GM23338 (cell line): ENCODE measurements around the gene CES4A. TPM values are rescaled to one million over a fixed set of nuclear protein-coding genes. Genes with fewer than 3 reads are reported as not detected.
"Not testable (repeated sequence)": the region's sequence is repeated elsewhere in the genome, so short reads cannot be mapped to it uniquely, and the experiment has no call there.

ENCODE experiments used
- ATAC-seq: fragments of 200-7000 bp; cut with Tn5 transposase; 3 replicates; pipeline ENCODE4 v1.9.1; 2020
- DNase-seq: peaks from one replicate; pipeline ENCODE4 v3.0.0-alpha.2; 2015; ENCODE audit warnings: low spot score
- H2AFZ ChIP-seq: fragments of 200-600 bp; sonication (generic); 2 replicates; pipeline ENCODE4 v1.8.0; 2016; ENCODE audit warnings: antibody characterized with exemption, mild to moderate bottlenecking, moderate library complexity
- H3F3A ChIP-seq: fragments of 200-600 bp; sonication (generic); replicated peaks from 2 replicates; pipeline ENCODE4 v1.8.0; 2017; ENCODE audit warnings: antibody characterized with exemption, mixed run types, low read depth
- H3K27ac ChIP-seq: fragments of 200-600 bp; sonication (generic); 2 replicates; pipeline ENCODE4 v1.6.1; 2016; ENCODE audit warnings: low read depth
- H3K27me3 ChIP-seq: fragments of 200-600 bp; sonication (generic); 2 replicates; pipeline ENCODE4 v1.8.0; 2016; ENCODE audit warnings: mild to moderate bottlenecking, mixed run types, moderate library complexity; ENCODE audit not compliant: insufficient read depth
- H3K36me3 ChIP-seq: fragments of 200-600 bp; sonication (generic); 2 replicates; pipeline ENCODE4 v1.8.0; 2016; ENCODE audit warnings: mild to moderate bottlenecking; ENCODE audit not compliant: insufficient read depth
- H3K4me1 ChIP-seq: fragments of 200-600 bp; sonication (generic); 2 replicates; pipeline ENCODE4 v1.8.0; 2016; ENCODE audit warnings: mild to moderate bottlenecking, moderate library complexity; ENCODE audit not compliant: insufficient read depth
- H3K4me2 ChIP-seq: fragments of 200-600 bp; sonication (generic); 2 replicates; pipeline ENCODE4 v1.7.1; 2017; ENCODE audit warnings: mixed run types
- H3K4me3 ChIP-seq: fragments of 200-600 bp; sonication (generic); 2 replicates; pipeline ENCODE4 v1.6.1; 2016; ENCODE audit warnings: mixed run types
- H3K79me2 ChIP-seq: fragments of 200-600 bp; sonication (generic); replicated peaks from 2 replicates; pipeline ENCODE4 v1.8.0; 2017; ENCODE audit warnings: mild to moderate bottlenecking; ENCODE audit not compliant: insufficient read depth
- H3K9me2 ChIP-seq: fragments of 200-600 bp; sonication (generic); 2 replicates; pipeline ENCODE4 v1.8.0; 2017; ENCODE audit not compliant: insufficient read depth
- H4K20me1 ChIP-seq: fragments of 200-600 bp; sonication (generic); replicated peaks from 2 replicates; pipeline ENCODE4 v1.8.0; 2017; ENCODE audit warnings: mild to moderate bottlenecking; ENCODE audit not compliant: insufficient read depth
- H3K27ac Mint-ChIP-seq: 2 replicates; pipeline ENCODE4 v1.8.0; 2020; ENCODE audit warnings: inconsistent platforms, mild to moderate bottlenecking, moderate library complexity, mixed read lengths
- H3K27me3 Mint-ChIP-seq: 3 replicates; pipeline ENCODE4 v1.8.0; 2022; ENCODE audit warnings: low read depth, mild to moderate bottlenecking, moderate library complexity, mixed read lengths, inconsistent platforms; ENCODE audit not compliant: insufficient read depth, poor library complexity
- H3K36me3 Mint-ChIP-seq: 3 replicates; pipeline ENCODE4 v1.8.0; 2021; ENCODE audit warnings: low read depth, mild to moderate bottlenecking, inconsistent platforms, moderate library complexity, mixed read lengths
- H3K4me1 Mint-ChIP-seq: 3 replicates; pipeline ENCODE4 v1.8.0; 2020; ENCODE audit warnings: mild to moderate bottlenecking, inconsistent platforms, mixed read lengths
- H3K4me3 Mint-ChIP-seq: 3 replicates; pipeline ENCODE4 v1.8.0; 2021; ENCODE audit warnings: moderate library complexity, mild to moderate bottlenecking, inconsistent platforms, mixed read lengths
- H3K9me3 Mint-ChIP-seq: 3 replicates; pipeline ENCODE4 v1.8.0; 2020; ENCODE audit warnings: moderate library complexity, mild to moderate bottlenecking, inconsistent platforms, mixed read lengths
- POLR2AphosphoS5 ChIP-seq: IDR thresholded peaks from 2 replicates; pipeline ENCODE4 v1.6.1; 2016; ENCODE audit warnings: antibody characterized with exemption, low read depth
- REST ChIP-seq: IDR thresholded peaks from one replicate; pipeline ENCODE4 v1.6.1; 2018; ENCODE audit warnings: antibody characterized with exemption; ENCODE audit not compliant: unreplicated experiment
- ZNF331 ChIP-seq: fragments of 250-450 bp; sonication (Bioruptor Pico); IDR thresholded peaks from 2 replicates; pipeline ENCODE4 v1.5.0; 2020; ENCODE audit warnings: low read depth, mild to moderate bottlenecking, moderate library complexity
- polyA plus RNA-seq: library from polyadenylated mRNA; unstranded; fragments of >200 nt; fragmentation: Nextera tagmentation; extraction: Ambion mirVana; gene quantifications from 2 replicates; pipeline ENCODE4 v1.2.1, GENCODE V29; 2016
- total RNA-seq: library from RNA; depleted of rRNA; stranded (reverse); fragments of >200 nt; shearing (Covaris generic); gene quantifications from 2 replicates; pipeline ENCODE4 v1.2.3, GENCODE V29; 2014

The CES4A gene
- total and polyA plus RNA-seq, 2 experiments from 2014 or later: 0.10 to 0.42 TPM

- ATAC-seq: not testable (repeated sequence)
Measured at GRCh38 chr16:66974156-66974931, 14.0 kb upstream of the CES4A start.

GRCh38 chr16:66974932-66975246 lies 13.5 kb upstream of the CES4A start:
- not testable (repeated sequence) for H3K27me3 Mint-ChIP-seq, H3K4me2 ChIP-seq, DNase-seq, H3K36me3 Mint-ChIP-seq, H4K20me1 ChIP-seq, H3K79me2 ChIP-seq, H3F3A ChIP-seq, H3K9me3 Mint-ChIP-seq, H3K4me1 ChIP-seq, H3K9me2 ChIP-seq, ATAC-seq, H2AFZ ChIP-seq, H3K4me1 Mint-ChIP-seq, H3K4me3 Mint-ChIP-seq, H3K4me3 ChIP-seq, H3K36me3 ChIP-seq, H3K27ac ChIP-seq, H3K27ac Mint-ChIP-seq, H3K27me3 ChIP-seq

More at GRCh38 chr16:66974156-66974931, 14.0 kb upstream of the CES4A start:
- H4K20me1 ChIP-seq, H3K27me3 ChIP-seq, H3K9me3 Mint-ChIP-seq, H3K27ac ChIP-seq, H3K79me2 ChIP-seq, H3K4me1 Mint-ChIP-seq, H3K4me3 Mint-ChIP-seq, H3K4me2 ChIP-seq, H3K27ac Mint-ChIP-seq, H3K27me3 Mint-ChIP-seq, H2AFZ ChIP-seq, H3K4me3 ChIP-seq, DNase-seq, H3K9me2 ChIP-seq, H3K36me3 ChIP-seq, H3K36me3 Mint-ChIP-seq, H3F3A ChIP-seq, H3K4me1 ChIP-seq: not testable (repeated sequence)

DNA sequence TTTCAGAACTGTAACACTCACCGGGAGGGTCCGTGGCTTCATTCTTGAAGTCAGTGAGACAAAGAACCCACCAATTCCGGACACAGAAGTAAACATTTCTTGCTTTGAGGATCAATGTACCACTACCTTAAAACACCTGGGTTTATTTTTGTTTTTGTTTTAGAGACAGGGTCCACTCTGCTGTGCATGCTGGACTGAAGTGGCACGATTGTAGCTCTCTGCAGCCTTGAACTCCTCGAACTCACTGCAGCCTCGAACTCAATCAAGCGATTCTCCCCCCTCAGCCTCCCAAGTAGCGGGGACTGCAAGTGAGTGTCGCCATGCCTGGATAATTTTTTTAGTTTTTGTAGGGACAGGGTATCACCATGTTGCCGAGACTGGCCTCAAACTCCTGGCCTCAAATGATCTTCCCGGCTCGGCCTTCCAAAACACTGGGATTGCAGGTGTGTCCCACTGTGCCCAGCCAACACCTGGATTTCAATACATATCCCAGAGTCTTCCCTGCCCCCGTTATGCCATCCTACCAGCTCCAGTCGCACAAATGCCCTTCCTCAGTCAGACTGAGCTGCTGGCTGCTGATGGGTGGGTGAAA lies 13.0 kb upstream of the CES4A start:
- no peaks in the 10 kb centered on the region for H3K4me1 ChIP-seq
- no peak for TF ChIP-seq REST
- no peak for TF ChIP-seq POLR2AphosphoS5
- TF ChIP-seq ZNF331 (CRISPR knock-in tag): no peak
- H3F3A ChIP-seq: no peaks in the 10 kb centered on the region
- H3K27ac Mint-ChIP-seq: no peak overlapping the region
- no peak overlapping the region; the same call in 2 of the 3 replicates for H3K4me3 Mint-ChIP-seq
- no peaks in the 10 kb centered on the region; the same call in 2 of the 3 replicates for H3K9me3 Mint-ChIP-seq
- H3K27me3 ChIP-seq: no peaks in the 10 kb centered on the region
- no peak overlapping the region for H2AFZ ChIP-seq
- peaks cover 7% of the 10 kb centered on the region for H3K27me3 Mint-ChIP-seq
- no peaks in the 10 kb centered on the region for H3K79me2 ChIP-seq
- DNase-seq (no peak), ATAC-seq (no peak)
- H3K4me1 Mint-ChIP-seq: peaks cover 3% of the 10 kb centered on the region; the same call in 1 of the 3 replicates
- H3K27ac ChIP-seq: no peak overlapping the region
- H3K36me3 Mint-ChIP-seq: no peaks in the 10 kb centered on the region
- no peak overlapping the region for H3K4me3 ChIP-seq
- no peaks in the 10 kb centered on the region for H3K36me3 ChIP-seq
- no peaks in the 10 kb centered on the region for H4K20me1 ChIP-seq
- H3K4me2 ChIP-seq: no peak overlapping the region
- H3K9me2 ChIP-seq: no peaks in the 10 kb centered on the region
